GM18909 (cell line): Measurements from ENCODE around the gene CHST8.

Experiments
- ATAC-seq: cut with Tn5 transposase; IDR thresholded peaks from one replicate; pipeline ENCODE4 v1.9.1; 2021; ENCODE audit warnings: mild to moderate bottlenecking; ENCODE audit not compliant: unreplicated experiment, poor library complexity

The CHST8 gene

GRCh38 chr19:33668968-33669367 lies 47.2 kb downstream of the CHST8 start:
- ATAC-seq, result no peak

- no peak for ATAC-seq
These were observed 47.6 kb downstream of the CHST8 start for GRCh38 chr19:33669376-33669775.

GRCh38 chr19:33670398-33670797 lies 48.6 kb downstream of the CHST8 start:
- ATAC-seq, result no peak

- no peak for ATAC-seq
These were observed 49.5 kb downstream of the CHST8 start for GRCh38 chr19:33671211-33671610.

- no peak for ATAC-seq
These were observed 51.6 kb downstream of the CHST8 start for GRCh38 chr19:33673258-33673875.

GRCh38 chr19:33673996-33674625 lies 52.4 kb downstream of the CHST8 start:
- ATAC-seq, result no peak

- no peak for ATAC-seq
These were observed 53.0 kb downstream of the CHST8 start for GRCh38 chr19:33674626-33675367.

- no peak for ATAC-seq
These were observed 53.9 kb downstream of the CHST8 start for GRCh38 chr19:33675501-33676124.

- ATAC-seq, result no peak
These were observed 55.4 kb downstream of the CHST8 start for GRCh38 chr19:33676999-33677665.

GRCh38 chr19:33677745-33678426 lies 56.1 kb downstream of the CHST8 start:
- ATAC-seq, result no peak

- no peak for ATAC-seq
These were observed 57.2 kb downstream of the CHST8 start for GRCh38 chr19:33678796-33679585.

- no peak for ATAC-seq
These were observed 57.9 kb downstream of the CHST8 start for GRCh38 chr19:33679696-33680095.

- no peak for ATAC-seq
These were observed 59.4 kb downstream of the CHST8 start for GRCh38 chr19:33681081-33681680.

- ATAC-seq, result no peak
These were observed 62.3 kb downstream of the CHST8 start for GRCh38 chr19:33683881-33684537.

- no peak for ATAC-seq
These were observed 62.9 kb downstream of the CHST8 start for GRCh38 chr19:33684538-33685232.

GRCh38 chr19:33685541-33685940 lies 63.8 kb downstream of the CHST8 start:
- ATAC-seq, result no peak

- no peak for ATAC-seq
These were observed 64.5 kb downstream of the CHST8 start for GRCh38 chr19:33686262-33686661.
